WERI-Rb-1 (cell line): ENCODE results near the gene RAB30.

Source experiments
- DNase-seq: peaks from one replicate; pipeline ENCODE4 v3.0.0-alpha.2; 2020
- H3K27ac ChIP-seq: fragments of 250-450 bp; sonication (Bioruptor Pico); 2 replicates; pipeline ENCODE4 v1.5.1; 2020; ENCODE audit warnings: mild to moderate bottlenecking, moderate library complexity
- H3K27me3 ChIP-seq: fragments of 250-450 bp; sonication (Bioruptor Pico); 2 replicates; pipeline ENCODE4 v1.5.1; 2021; ENCODE audit warnings: mild to moderate bottlenecking, low read depth, moderate library complexity; ENCODE audit not compliant: insufficient read depth, severe bottlenecking
- H3K36me3 ChIP-seq: fragments of 250-450 bp; sonication (Bioruptor Pico); 2 replicates; pipeline ENCODE4 v1.5.1; 2020; ENCODE audit warnings: mild to moderate bottlenecking, moderate library complexity
- H3K4me3 ChIP-seq: 2 replicates; pipeline ENCODE4 v1.5.1; 2011; ENCODE audit warnings: low read depth, mild to moderate bottlenecking, control low read depth, low read length
- H3K9me3 ChIP-seq: fragments of 250-450 bp; sonication (Bioruptor Pico); 2 replicates; pipeline ENCODE4 v1.5.1; 2021; ENCODE audit warnings: mild to moderate bottlenecking, moderate library complexity; ENCODE audit not compliant: severe bottlenecking
- TF ChIP-seq, protein P1 (sequence below): IDR thresholded peaks from 2 replicates; pipeline ENCODE4 v1.5.1; 2011; ENCODE audit warnings: low read depth, mild to moderate bottlenecking, control low read depth, inconsistent platforms, low read length

Gene RAB30

DNA sequence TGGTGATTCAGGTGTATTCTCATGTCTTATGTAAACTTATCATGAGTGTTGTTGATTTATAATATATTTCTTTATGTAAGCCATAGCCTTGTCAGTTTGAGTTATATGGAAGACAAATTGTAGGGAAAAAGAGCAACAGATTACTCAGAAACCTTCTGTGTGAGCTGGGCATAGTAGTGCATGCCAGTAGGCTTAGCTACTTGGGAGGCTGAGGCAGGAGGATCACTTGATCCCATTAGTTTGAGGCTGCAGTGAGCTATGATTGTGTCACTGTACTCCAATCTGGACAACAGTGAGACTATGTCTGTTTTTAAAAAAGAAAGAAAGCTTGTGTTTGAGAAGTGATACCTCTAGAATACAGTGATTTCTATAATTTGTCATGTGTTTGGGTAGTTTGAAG lies 2.2 kb upstream of the RAB30 start:
- no peak overlapping the region for H3K4me3 ChIP-seq
- H3K27ac ChIP-seq = no peak overlapping the region
- H3K27me3 ChIP-seq = no peaks in the 10 kb centered on the region
- no peak for DNase-seq
- peaks cover 29% of the 10 kb centered on the region for H3K36me3 ChIP-seq
- TF ChIP-seq, protein P1, sequence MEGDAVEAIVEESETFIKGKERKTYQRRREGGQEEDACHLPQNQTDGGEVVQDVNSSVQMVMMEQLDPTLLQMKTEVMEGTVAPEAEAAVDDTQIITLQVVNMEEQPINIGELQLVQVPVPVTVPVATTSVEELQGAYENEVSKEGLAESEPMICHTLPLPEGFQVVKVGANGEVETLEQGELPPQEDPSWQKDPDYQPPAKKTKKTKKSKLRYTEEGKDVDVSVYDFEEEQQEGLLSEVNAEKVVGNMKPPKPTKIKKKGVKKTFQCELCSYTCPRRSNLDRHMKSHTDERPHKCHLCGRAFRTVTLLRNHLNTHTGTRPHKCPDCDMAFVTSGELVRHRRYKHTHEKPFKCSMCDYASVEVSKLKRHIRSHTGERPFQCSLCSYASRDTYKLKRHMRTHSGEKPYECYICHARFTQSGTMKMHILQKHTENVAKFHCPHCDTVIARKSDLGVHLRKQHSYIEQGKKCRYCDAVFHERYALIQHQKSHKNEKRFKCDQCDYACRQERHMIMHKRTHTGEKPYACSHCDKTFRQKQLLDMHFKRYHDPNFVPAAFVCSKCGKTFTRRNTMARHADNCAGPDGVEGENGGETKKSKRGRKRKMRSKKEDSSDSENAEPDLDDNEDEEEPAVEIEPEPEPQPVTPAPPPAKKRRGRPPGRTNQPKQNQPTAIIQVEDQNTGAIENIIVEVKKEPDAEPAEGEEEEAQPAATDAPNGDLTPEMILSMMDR = no peak
- no peaks in the 10 kb centered on the region for H3K9me3 ChIP-seq

DNA sequence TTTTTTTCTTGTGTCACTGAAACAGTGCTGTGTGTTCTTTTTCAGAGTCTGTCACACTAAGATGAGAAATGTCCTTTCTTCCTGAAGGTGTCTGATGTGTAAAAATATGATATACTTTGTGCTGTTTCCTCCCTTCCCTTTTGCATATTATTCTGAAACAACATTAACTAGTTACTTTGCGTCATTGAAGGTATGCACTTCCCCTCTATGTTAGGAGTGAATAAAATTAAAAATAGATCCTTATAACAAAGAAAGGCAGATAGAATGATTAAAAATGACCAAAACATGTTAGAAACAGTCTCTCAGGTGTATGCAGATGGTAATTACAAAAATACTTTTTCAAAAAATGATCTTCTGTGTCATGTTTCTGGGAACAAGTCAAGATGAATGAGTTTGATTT lies 1.6 kb upstream of the RAB30 start:
- no peak for DNase-seq
- TF ChIP-seq, protein P1 = no peak
- Histone ChIP-seq H3K27me3 (no peaks in the 10 kb centered on the region), H3K36me3 (peaks cover 29% of the 10 kb centered on the region), H3K4me3 (peak overlapping the region; percentile 93; the same call in 1 of the 2 replicates), H3K9me3 (no peaks in the 10 kb centered on the region), H3K27ac (no peak overlapping the region)

DNA sequence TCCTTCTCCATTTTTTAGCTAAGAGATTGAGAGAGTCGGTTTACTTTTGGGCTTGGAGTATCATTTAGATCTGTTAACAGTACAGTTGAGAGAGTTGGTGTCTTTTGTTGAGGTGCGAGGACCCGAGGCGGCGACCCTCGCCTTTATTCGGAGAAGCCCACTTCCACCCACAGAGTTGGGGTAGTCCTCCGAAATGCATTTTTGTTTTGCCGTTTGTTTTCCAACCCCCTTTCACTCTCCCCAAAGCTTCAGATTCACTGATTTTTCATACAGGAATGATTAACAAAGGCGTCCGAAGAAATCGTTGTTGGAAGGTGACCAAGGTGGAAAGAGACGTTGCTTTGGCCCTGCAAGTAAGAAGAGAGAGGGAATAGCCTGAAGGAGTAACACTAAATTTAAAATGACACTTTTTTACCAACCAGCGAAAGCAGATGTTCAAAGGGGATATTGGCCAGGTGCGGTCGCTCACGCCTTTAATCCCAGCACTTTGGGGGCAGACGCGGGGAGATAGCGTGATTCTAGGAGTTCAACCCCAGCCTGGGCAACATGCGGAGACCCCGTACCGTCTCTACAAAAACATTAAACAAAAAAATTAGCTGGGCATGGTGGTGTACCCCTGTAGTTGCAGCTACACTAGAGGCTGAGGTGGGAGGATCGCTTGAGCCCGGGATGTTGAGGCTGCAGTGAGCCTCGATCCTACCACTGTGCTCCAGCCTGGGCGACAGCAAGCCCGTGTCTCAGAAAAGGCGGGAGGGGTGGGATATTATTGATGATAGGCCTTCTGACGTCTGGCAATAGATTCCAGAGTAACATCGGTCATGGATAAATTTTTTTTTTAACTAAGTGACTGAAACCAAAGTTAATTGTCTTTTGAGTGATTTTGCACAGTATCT lies 899 bp upstream of the RAB30 start:
- peaks cover 29% of the 10 kb centered on the region for H3K36me3 ChIP-seq
- H3K9me3 ChIP-seq = no peaks in the 10 kb centered on the region
- TF ChIP-seq, protein P1 = no peak
- DNase-seq = no peak
- H3K4me3 ChIP-seq = peak overlapping the region; percentile 93
- H3K27me3 ChIP-seq = no peaks in the 10 kb centered on the region
- H3K27ac ChIP-seq = peak overlapping the region; percentile 93

DNA sequence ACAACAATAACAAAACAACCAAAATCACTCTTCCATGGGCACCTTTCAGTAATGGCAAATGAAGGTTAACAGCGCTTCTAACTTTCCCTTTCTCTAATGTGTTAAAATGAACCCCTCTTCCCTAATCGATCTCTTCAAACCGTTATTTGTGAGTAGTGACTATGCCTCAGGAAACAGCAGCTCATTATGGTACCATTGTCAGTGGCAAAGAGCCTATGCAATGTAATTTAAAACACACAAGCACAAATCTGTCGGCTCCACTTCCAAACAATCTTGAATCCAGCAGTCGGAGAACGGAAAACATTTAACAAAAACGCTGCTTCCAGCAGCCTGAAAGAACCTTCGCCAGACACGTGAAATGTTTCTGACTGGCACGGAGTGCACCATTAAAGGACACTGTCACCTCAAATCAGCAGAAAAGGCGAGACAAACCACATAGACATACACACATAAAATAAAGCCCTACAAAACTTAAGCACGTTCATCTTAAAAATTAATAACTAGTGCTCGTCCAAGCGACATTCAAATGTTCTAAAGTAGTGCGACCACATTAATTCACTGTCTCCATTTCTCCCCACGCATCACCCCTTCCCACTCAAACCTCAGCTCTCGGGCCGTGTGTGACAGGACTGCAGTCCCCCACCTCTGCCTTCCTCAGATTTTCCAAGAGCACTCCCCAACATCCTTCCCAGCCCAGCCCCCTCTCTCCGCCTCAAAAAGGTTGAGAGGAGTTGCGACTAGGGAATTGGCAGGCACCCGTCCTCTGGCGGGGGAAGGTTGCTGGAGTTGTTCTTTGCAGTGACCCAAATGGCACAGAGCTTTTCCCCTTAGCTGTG lies 748 bp downstream of the RAB30 start:
- TF ChIP-seq, protein P1 = no peak
- no peaks in the 10 kb centered on the region for H3K27me3 ChIP-seq
- H3K9me3 ChIP-seq = no peaks in the 10 kb centered on the region
- H3K27ac ChIP-seq = peak overlapping the region; percentile 93
- DNase-seq = peak; percentile 40
- H3K4me3 ChIP-seq = peak overlapping the region; percentile 93
- peaks cover 24% of the 10 kb centered on the region for H3K36me3 ChIP-seq

DNA sequence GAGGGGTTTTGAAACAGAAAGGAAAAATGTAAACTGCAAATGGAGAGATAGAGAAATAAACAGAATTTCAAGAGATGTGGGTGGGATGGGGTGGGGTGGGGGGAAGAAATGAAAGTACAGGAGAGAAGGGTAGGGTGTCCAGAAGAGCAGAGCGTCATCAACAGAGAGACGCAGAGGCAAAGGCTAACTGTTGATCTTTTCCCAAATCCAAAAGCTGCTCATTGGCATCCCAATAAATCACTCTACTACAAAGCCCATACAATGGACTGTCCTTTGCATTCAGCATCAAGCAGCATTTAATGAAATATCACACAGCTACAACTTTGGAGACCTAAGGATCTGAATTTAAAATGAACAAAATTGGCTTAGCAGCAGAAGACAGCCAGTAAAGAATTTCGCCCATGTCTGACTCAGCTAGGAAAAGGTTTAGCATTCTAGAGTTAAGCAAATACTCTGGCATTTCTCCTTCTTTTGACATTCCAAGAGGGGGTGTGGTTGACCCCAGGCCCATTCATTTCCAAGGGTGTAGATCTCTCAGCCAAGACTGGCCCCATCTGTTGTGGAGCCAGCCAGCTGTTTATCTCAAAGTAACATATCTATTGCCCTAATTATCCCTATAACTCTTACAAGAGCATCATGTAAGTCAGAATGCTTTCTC lies 1.5 kb downstream of the RAB30 start:
- Histone ChIP-seq H3K27ac (no peak overlapping the region), H3K4me3 (peak overlapping the region; percentile 93), H3K36me3 (peaks cover 24% of the 10 kb centered on the region), H3K9me3 (no peaks in the 10 kb centered on the region), H3K27me3 (no peaks in the 10 kb centered on the region)
- TF ChIP-seq, protein P1 = no peak
- DNase-seq = no peak
